Measurements from ENCODE around the gene WDR55.
"Not testable (repeated sequence)": the region's sequence is repeated elsewhere in the genome, so short reads cannot be mapped to it uniquely, and the experiment has no call there.

Gene WDR55, protein sequence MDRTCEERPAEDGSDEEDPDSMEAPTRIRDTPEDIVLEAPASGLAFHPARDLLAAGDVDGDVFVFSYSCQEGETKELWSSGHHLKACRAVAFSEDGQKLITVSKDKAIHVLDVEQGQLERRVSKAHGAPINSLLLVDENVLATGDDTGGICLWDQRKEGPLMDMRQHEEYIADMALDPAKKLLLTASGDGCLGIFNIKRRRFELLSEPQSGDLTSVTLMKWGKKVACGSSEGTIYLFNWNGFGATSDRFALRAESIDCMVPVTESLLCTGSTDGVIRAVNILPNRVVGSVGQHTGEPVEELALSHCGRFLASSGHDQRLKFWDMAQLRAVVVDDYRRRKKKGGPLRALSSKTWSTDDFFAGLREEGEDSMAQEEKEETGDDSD

GRCh38 chr5:140664359-140665119 is at the start of gene WDR55:
TSS of gene WDR55 (plus strand) at chr5:140664904. CDS start at chr5:140664913, 9 bp downstream.
- DNase-seq = peak; percentile 96

DNA sequence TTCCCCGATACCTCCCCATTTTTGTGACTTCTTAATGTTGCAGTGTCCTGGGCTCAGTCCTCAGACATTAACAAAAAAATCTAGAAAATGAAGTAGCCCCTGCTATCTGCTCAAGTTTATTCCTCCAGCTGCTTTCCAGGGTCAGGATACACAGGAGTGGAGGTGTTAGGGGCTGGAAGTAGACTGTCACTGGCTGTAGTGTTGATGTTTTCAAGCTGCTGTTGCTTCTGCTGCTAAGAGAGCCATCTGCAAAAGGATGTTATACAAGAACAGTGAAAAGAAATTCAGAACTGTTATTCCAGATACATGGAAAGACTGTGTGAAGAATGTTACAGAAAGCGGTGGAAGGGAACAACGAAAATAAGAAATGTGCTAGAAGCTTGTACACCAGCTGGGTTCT is 42.4 kb upstream of the WDR55 start:
- no peak for DNase-seq

- not testable (repeated sequence) for DNase-seq
Observed at GRCh38 chr5:140623061-140623460, 41.6 kb upstream of the WDR55 start.

DNA sequence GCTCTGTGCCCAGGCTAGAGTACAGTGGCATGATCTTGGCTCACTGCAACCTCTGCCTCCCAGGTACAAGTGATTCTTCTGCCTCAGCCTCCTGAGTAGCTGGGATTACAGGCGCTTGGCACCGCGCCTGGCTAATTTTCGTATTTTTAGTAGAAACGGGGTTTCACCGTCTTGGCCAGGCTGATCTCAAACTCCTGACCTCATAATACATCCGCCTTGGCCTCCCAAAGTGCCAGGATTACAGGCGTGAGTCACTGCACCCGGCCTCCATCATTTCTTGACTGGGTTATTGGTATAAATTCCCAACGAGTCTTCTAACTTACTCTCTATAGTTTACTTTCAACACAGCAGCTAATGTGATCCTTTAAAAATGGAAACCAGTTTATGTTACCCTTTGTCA is 39.8 kb upstream of the WDR55 start:
- DNase-seq = not testable (repeated sequence)

GRCh38 chr5:140627972-140628371 is 36.7 kb upstream of the WDR55 start:
- no peak for DNase-seq

DNA sequence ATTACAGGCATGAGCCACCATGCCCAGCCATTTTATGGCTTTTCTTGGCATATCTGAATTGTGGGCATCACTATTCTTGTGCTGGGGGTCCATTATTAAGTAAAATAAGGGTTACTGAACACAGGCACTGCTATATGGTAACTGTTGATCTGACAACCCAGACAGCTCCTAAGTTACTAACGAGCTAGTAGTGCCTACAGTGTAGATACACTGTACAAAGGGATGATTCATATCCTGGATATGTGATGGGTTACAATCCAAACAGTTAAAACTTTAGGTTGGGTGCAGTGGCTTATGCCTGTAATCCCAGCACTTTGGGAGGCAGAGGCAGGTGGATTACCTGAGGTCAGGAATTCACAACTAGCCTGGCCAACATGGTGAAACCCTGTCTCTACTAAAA is 36.0 kb upstream of the WDR55 start:
- DNase-seq = no peak

DNA sequence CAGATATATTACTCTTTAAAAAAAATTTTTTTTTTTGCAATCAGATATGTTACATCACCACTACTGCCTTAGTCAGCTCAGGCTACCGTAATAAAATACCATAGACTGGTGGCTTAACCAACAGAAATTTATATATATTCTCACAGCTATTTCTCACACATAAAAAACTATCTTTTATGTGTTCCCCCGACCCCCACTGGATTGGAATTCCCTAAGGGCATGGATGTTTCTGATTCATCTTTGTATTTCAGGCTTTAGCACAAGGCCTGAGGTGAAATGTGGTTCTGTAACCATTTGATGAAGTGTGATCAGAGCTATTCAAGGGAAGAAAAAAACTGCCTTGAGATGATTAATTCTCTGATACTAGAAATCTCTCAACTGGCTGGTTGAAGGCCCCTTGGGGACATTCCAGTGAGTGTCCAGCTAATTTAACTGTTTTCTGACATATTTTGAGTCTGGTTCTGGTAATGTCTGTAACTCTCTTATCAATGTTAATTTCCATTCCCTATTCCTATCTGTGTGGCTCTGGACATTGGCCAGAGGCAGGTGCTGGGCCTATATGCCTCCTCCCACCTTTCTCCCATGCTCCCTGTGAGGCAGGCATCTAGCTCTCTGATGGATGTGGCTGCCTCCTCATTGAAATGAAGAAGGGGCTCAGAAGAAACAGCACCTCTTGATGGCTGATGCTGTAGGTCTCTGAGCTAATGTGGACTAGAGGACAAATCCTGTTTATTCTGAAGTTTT is 34.2 kb upstream of the WDR55 start:
- no peak for DNase-seq

DNA sequence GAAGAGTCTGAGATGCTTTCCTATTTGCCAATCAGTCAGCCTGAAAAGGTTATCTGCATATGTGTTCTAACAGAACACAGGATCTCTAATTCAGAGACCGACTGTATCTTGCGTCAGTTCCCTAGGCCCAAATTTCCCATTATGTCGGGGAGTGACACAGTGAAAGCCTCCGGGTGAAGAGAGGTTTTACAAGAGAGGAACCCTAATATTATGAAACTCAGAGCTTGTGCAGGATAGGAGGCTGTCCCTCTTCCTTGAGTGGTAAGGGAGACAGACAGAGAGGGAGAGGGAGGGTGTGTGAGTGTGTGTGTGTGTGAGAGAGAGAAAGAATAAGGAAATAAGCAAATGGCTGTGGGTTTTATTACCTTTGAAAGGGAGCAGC is 33.7 kb upstream of the WDR55 start:
- no peak for DNase-seq

DNA sequence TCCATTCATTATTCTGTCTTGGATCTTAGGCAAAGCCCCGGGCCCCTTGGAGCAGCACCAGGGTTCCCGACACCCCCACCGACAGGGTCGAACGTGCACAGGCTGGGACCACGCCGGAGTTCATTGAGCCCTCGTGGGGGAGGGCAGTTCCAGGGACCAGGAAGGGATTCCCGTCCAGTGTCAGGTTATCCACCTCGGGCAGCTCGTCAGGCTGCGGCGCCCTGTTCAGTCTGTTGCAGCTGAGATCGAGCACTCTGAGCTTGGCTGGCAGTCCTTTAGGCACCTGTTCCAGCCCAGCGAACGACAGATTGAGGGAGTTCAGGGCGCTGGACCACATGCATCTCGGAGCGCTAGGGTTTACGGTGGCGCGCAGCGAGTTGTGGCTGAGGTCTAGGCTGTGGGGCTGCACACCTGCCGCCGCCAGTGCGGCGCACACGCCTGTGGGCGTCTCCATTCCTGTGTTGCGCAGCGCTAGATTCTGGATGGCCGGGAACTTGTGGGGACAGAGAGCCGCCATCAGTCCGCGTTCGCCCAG is 32.8 kb upstream of the WDR55 start:
- peak; percentile 24 for DNase-seq

DNA sequence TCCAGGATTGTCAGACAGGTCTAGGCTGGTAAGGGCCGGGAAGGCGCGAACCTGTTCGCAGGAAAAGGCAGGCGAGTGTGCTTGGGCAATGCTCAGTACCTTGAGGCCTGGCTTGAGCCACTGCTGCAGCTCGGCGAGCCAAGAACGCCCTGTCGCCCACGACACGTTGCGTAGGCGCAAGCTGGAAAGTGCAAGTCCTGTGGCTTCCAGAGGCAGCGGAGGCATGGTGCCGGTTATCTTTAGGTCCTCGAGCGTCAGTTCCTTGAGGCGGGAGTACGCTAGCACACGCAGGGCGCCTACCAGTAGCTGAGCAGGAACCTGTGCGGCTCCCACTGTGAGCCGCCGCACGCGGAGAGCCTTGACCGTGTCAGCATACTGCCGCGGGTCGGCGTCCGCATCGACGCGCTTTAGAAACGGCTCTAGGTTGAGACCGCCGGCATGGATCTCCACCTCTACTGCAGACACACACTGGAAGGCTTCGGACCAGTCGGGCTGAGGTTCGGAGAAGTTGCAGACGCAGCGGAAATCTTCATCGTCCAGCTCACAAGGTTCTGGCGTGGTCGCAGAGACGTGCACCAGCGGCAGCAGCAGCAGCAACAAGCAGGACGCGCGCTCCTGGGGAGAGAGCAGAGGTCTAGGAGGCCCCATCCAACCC is 32.2 kb upstream of the WDR55 start:
- peak; percentile 47 for DNase-seq

DNA sequence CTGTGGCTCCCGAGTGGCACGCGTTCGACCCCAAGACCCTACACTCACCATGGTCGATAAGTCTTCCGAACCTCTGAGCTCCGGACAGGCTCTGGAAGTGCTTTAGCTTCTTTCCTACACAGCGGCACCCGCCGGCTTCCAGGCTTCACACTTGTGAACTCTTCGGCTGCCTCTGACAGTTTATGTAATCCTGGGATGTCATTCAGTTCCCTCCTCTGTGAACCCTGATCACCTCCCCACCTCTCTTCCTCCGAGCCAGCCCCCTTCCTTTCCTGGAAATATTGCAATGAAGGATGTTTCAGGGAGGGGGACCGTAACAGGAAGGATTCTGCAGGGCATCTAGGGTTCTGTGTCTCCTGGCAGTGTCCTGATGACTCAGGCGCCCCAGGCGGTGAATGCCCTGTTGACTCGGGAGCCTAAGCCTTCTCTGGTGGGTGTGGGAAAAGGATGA is 31.7 kb upstream of the WDR55 start, which contains the start of gene CD14:
Gene CD14, minus strand, starts transcription at position 155 of the 451 bp plus-strand sequence. Its CDS starts 104 bp downstream, at position 51.
- DNase-seq = peak; percentile 40

DNA sequence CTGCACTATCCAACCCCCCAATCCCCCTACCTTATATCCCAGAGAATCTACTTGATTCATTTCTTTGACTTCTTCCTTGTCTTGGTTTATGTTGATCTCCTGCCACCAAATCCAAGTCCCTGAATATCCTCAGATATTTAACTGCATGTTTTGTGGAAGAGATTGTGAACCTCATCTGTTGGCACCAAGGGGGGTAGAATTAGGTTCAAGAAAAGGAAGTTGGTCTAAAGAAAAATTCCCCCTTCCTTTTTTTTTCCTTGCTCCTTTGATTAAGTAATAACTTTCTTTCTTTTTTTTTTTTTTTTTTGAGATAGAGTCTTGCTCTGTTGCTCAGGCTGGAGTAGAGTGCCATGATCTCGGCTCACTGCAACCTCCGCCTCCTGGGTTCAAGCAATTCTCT is 31.2 kb upstream of the WDR55 start:
- no peak for DNase-seq

GRCh38 chr5:140634103-140634502 is 30.6 kb upstream of the WDR55 start:
- no peak for DNase-seq

- DNase-seq = no peak
Observed at GRCh38 chr5:140635291-140636257, 29.1 kb upstream of the WDR55 start.

DNA sequence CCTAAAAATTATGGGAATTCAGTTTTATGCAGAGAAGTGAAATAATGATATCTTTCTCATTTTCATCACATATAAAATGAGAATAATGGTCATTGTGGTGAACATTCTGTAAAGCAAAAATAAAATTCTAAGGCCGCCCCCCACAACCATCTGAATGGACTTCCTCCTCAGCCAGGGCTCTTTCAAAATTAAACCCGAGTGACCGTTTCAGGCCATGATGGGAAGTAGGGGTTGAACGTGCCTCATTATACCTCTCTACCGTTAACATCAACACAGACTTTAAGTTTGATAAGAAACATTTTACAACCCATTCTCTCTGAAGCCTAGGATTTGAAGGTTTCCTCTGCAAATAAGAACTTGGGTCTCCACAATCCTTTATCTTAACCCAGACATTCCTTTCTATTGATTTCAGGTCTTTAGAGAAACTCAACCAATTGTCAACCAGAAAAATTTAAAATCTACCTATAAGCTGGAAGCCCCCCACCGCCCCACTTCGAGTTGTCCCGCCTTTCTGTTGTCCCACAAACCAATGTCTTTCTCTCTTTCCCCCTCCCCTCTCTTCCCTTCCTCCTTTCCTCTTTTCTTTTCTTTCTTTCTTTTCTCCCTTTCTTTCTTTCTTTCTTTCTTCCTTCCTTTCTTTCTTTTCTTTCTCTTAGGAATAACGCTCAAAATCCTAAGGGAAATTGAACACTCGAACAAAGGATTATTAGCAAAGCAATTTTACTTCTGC is 27.2 kb upstream of the WDR55 start:
- DNase-seq = no peak

DNA sequence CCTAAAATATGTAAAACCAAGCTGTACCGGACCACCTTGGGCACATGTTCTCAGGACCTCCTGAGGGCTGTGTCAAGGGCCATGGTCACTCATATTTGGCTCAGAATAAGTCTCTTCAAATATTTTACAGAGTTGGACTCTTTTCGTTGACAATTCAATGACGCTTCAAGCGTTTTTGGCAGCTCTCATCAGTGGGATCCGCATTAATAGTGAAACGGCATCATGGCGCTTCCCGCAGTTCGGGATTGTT is 25.9 kb upstream of the WDR55 start:
- DNase-seq = not testable (repeated sequence)

GRCh38 chr5:140639148-140639981 is 25.3 kb upstream of the WDR55 start, which contains the start of gene TMCO6:
TSS of gene TMCO6 (plus strand) at chr5:140639451. CDS start at chr5:140639528, 77 bp downstream.
- DNase-seq = peak; percentile 97

DNA sequence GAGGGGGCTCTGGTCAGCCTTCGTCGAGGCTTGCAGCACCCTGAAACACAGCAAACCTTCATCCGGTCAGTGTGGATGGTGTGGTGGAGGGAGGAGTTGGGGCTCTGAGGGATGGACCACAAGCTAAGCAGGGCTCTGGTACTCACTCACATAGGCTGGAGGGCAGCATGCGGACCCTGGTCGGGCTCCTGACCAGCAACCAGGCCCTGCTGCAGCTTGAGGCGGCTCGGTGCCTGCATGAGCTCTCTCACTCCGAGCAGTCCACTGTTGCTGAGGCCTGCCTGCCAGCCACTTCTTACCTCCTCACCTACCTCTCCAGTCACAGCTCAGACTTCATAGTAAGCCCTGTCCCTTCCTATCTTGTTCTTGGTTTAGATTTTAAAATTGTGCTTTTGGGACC is 23.0 kb upstream of the WDR55 start:
- no peak for DNase-seq

DNA sequence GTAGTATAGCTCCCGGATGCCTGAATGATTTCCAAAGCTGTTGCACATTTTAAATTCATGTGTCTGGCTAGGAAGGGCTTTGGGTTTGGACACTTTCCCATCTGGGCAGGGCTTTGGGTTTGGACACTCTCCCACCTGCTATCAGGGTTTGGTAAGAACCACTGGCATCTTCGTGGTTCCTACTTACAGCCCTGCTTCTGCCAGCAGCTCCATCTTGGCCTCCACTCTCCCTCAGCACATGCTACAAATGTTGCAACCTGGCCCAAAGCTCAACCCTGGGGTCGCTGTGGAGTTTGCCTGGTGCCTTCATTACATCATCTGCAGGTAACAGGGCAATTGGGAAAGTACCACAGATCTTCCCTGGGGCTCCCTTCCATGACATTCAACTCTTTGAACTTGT is 22.0 kb upstream of the WDR55 start:
- no peak for DNase-seq

DNA sequence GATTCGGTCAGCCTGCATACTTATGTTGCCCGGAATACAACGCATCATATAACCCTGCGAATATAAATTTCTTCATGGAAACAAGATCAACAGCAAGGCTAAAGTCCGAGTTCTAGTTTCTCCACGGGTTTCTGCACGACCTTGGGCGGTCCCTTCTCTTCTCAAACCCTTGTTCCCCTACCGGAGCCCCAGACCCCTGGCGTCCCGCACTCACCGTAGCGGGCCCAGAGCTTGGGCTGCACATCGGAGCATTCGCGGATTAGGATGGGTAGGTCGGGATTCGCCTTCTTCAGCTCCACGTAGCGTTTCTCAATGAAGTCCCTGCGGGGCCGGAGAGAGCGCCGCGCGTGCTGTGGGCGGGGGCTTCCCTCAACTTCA is 17.7 kb upstream of the WDR55 start:
- no peak for DNase-seq
